ENCODE data around the gene RPRD1B.

RPRD1B gene

DNA sequence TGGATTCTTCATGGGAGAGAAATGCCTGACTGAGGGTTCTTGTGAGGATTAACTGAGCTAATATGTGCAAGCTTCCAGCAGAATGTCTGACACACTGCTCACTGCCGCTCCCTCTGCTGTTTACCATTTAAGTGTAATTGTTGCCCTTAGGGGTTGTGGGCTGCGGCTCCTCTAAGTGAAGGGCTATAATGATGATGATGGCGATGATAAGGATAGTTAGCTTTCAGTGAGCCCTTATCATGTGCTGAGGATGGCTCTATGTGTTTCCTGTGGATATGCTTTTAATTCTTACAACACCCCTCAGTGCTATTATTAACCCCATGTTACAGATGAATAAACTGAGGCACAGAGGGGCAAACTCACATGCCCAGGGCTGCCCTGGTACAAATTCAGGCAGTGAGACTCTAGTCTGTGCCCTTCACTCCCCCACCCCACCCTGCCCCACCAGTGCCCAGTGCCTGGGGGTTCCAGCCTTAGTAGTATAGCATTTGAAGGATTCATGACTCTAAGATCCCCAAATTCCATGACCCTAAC is 98.1 kb downstream of the RPRD1B start:
- Histone ChIP-seq H3K4me2 (ENCODE audit: low read length) (no peak overlapping the region), H3K9ac (no peak overlapping the region), H3K9me3 (ENCODE audit: control insufficient read depth, low read length) (no peaks in the 10 kb centered on the region), H3K79me2 (no peaks in the 10 kb centered on the region), H3K27ac (no peak overlapping the region), H3K27me3 (ENCODE audit: control insufficient read depth, insufficient read depth, low read length) (no peaks in the 10 kb centered on the region), H3K4me1 (peaks cover 16% of the 10 kb centered on the region), H2AFZ (no peak overlapping the region), H3K4me3 (ENCODE audit: low read depth, low read length) (no peak overlapping the region), H3K36me3 (ENCODE audit: control insufficient read depth, insufficient read depth, low read length) (no peaks in the 10 kb centered on the region)
- TF ChIP-seq, protein P1, sequence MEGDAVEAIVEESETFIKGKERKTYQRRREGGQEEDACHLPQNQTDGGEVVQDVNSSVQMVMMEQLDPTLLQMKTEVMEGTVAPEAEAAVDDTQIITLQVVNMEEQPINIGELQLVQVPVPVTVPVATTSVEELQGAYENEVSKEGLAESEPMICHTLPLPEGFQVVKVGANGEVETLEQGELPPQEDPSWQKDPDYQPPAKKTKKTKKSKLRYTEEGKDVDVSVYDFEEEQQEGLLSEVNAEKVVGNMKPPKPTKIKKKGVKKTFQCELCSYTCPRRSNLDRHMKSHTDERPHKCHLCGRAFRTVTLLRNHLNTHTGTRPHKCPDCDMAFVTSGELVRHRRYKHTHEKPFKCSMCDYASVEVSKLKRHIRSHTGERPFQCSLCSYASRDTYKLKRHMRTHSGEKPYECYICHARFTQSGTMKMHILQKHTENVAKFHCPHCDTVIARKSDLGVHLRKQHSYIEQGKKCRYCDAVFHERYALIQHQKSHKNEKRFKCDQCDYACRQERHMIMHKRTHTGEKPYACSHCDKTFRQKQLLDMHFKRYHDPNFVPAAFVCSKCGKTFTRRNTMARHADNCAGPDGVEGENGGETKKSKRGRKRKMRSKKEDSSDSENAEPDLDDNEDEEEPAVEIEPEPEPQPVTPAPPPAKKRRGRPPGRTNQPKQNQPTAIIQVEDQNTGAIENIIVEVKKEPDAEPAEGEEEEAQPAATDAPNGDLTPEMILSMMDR (IDR thresholded peaks at IDR 0.05): no peak

DNA sequence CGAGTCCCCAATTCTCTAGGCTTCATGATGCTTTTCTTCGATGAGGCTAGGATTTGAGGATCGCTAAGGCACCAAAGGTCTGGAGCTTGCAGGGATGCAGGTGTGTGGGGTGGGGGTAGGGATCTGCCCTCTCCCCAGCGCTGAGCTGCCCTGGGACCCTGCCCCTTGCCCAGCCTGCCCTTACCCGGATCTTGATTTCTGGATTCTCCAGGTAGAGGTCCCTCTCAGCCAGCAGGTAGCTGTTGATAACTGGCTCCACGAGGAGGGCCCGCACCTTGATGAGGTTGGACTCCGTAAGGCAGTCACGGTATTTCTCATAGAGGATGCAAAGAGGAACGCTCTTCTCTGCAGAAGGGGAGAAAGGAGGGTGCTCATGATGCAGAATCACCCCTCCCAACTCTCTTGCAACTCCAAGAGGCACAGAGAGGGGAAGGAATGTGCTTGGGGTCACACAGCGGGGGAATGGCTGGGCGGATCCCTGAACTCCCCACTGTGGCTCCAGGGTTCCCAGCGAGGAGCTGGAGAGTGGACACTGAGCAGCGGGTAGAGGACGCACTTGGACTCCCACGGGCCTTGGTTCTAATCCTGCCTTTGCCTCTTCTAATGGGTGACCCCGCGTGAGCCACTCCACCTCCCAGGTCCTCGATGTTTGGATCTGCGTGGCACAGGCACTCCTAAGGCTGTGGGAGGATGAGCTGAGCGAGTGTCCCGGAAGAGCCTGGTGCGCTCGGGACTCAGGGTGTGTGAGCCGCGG is 98.8 kb downstream of the RPRD1B start:
- H3K4me2 ChIP-seq (ENCODE audit: low read length): no peak overlapping the region
- no peak overlapping the region for H3K27ac ChIP-seq
- H3K9ac ChIP-seq: no peak overlapping the region
- H3K36me3 ChIP-seq (ENCODE audit: control insufficient read depth, insufficient read depth, low read length): no peaks in the 10 kb centered on the region
- TF ChIP-seq, protein P1 (IDR thresholded peaks at IDR 0.05): no peak
- H2AFZ ChIP-seq: no peak overlapping the region
- H3K9me3 ChIP-seq (ENCODE audit: control insufficient read depth, low read length): no peaks in the 10 kb centered on the region
- no peaks in the 10 kb centered on the region for H3K27me3 ChIP-seq (ENCODE audit: control insufficient read depth, insufficient read depth, low read length)
- no peak overlapping the region for H3K4me3 ChIP-seq (ENCODE audit: low read depth, low read length)
- H3K79me2 ChIP-seq: no peaks in the 10 kb centered on the region
- peaks cover 16% of the 10 kb centered on the region for H3K4me1 ChIP-seq

DNA sequence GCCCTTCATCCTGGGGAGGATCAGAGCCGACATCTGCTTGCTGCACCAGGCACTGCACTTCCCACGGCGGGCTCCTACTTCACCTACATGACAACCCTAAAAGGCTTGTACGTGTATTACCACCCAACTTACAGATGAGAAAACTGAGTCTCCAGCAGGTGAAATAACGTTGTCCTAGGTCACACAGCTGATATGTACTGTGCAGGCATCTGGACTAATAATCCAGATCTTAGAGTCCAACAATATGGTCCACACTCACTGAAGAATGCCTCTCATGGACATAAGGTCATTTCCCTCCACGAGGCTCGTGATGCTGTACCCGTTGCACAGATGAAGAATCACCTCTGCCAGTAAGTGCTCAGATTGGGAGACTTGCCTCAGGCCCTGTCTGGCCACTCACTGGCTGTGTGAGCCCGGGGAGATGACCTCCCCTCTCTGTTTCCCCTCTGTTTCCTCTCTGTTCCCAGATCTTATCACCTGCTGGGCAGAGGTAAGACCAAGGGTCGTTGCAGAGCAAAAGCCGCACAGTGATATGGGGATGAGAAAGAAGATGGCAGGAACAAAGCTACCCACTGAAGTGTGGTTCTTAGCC is 99.5 kb downstream of the RPRD1B start:
- Histone ChIP-seq H3K27me3 (ENCODE audit: control insufficient read depth, insufficient read depth, low read length) (no peaks in the 10 kb centered on the region), H3K4me2 (ENCODE audit: low read length) (no peak overlapping the region), H3K79me2 (no peaks in the 10 kb centered on the region), H3K4me1 (peaks cover 16% of the 10 kb centered on the region), H3K9ac (no peak overlapping the region), H3K4me3 (ENCODE audit: low read depth, low read length) (no peak overlapping the region), H2AFZ (no peak overlapping the region), H3K27ac (no peak overlapping the region), H3K36me3 (ENCODE audit: control insufficient read depth, insufficient read depth, low read length) (no peaks in the 10 kb centered on the region), H3K9me3 (ENCODE audit: control insufficient read depth, low read length) (no peaks in the 10 kb centered on the region)
- TF ChIP-seq, protein P1 (IDR thresholded peaks at IDR 0.05): no peak

DNA sequence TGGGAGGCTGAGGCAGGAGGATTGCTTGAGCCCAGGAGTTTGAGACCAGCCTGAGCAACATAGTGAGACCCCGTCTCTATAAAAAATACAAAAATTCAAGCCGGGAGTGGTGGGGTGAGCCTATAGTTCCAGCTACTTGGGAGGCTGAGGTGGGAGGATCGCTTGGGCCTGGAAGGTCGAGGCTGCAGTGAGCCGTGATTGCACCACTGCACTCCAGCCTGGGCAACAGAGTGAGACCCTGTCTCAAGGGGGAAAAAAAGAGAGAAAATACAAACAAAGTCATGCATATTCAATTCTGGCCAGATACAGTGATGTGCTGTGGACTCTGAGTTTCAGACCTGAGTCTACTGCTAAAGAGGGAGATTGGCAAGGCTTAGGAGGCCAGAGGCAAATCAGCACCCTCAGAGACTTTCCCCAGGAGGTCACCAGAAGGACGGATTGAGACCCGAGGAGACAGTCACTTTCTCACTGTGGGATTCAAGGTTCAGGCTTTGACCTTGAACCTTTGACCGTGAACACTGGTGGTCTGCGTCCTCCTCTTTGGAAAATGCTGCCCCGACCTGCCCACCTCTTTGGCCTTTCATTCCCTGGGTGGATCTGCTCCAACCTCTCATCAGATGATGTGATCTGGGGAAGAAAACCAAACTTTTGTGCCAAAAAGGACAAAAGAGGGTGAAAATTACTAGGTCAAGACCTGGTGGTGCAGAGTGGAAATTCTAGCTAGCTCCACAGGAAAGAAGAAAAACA is 100.3 kb downstream of the RPRD1B start:
- H3K9ac ChIP-seq: no peak overlapping the region
- no peaks in the 10 kb centered on the region for H3K9me3 ChIP-seq (ENCODE audit: control insufficient read depth, low read length)
- no peaks in the 10 kb centered on the region for H3K36me3 ChIP-seq (ENCODE audit: control insufficient read depth, insufficient read depth, low read length)
- H3K27me3 ChIP-seq (ENCODE audit: control insufficient read depth, insufficient read depth, low read length): no peaks in the 10 kb centered on the region
- peaks cover 16% of the 10 kb centered on the region for H3K4me1 ChIP-seq
- TF ChIP-seq, protein P1 (IDR thresholded peaks at IDR 0.05): no peak
- no peaks in the 10 kb centered on the region for H3K79me2 ChIP-seq
- H3K4me3 ChIP-seq (ENCODE audit: low read depth, low read length): no peak overlapping the region
- H3K27ac ChIP-seq: peak overlapping the region; percentile 85
- H3K4me2 ChIP-seq (ENCODE audit: low read length): peak overlapping the region; percentile 46
- peak overlapping the region; percentile 28 for H2AFZ ChIP-seq
